Body of pancreas (tissue), 4 donors: ENCODE results near the gene MFAP4.

Experiments
- CTCF ChIP-seq, 7 experiments: fragments of 450-650 bp in 4 of 7; fragments of 200-600 bp in 3 of 7; sonication (generic) in 3 of 7; IDR thresholded peaks; one replicate each; pipeline ENCODE4 v1.5.1; 2016 to 2019; ENCODE audit warnings: antibody characterized with exemption in 7 of 7
- POLR2A ChIP-seq, 3 donors: fragments of 450-650 bp; IDR thresholded peaks; one replicate each; pipeline ENCODE4 v1.6.1; 2016; ENCODE audit warnings: antibody characterized with exemption in 3 of 3, mild to moderate bottlenecking in 2 of 3

- no peak for TF ChIP-seq CTCF (IDR thresholded peaks at IDR 0.05)
- TF ChIP-seq POLR2A (IDR thresholded peaks at IDR 0.05), result no peak
Observed at GRCh38 chr17:19391432-19391831, 4.4 kb upstream of the MFAP4 start.
